Smooth muscle cell (in vitro differentiated cells): ENCODE measurements around the gene ETV6. TPM values are rescaled to one million over a fixed set of nuclear protein-coding genes. Genes with fewer than 3 reads are reported as not detected.
A peak's percentile ranks its signal among the peaks of the same experiment; 100 is the strongest.

Experiments
- DNase-seq: peaks from one replicate; lab custom pipeline; 2025; ENCODE audit not compliant: unreplicated experiment; lab: John Stamatoyannopoulos, UW
- H2AFZ ChIP-seq: fragments of 200-600 bp; sonication (generic); 2 replicates; pipeline ENCODE4 v1.6.0; 2016; ENCODE audit warnings: antibody characterized with exemption, low read depth, mild to moderate bottlenecking
- H3F3A ChIP-seq: fragments of 200-600 bp; sonication (generic); 2 replicates; pipeline ENCODE4 v1.6.0; 2017; ENCODE audit warnings: antibody characterized with exemption, low read depth
- H3K27ac ChIP-seq: fragments of 200-600 bp; sonication (generic); 2 replicates; pipeline ENCODE4 v1.5.1; 2016; ENCODE audit warnings: low read depth, mild to moderate bottlenecking
- H3K27me3 ChIP-seq: fragments of 200-600 bp; sonication (generic); 2 replicates; pipeline ENCODE4 v1.6.1; 2016; ENCODE audit warnings: low read depth, mild to moderate bottlenecking
- H3K36me3 ChIP-seq: fragments of 200-600 bp; sonication (generic); 2 replicates; pipeline ENCODE4 v1.5.1; 2016; ENCODE audit warnings: low read depth
- H3K4me1 ChIP-seq: fragments of 200-600 bp; sonication (generic); 2 replicates; pipeline ENCODE4 v1.5.1; 2016; ENCODE audit warnings: low read depth
- H3K4me2 ChIP-seq: fragments of 200-600 bp; sonication (generic); 2 replicates; pipeline ENCODE4 v1.6.0; 2016; ENCODE audit warnings: mild to moderate bottlenecking
- H3K4me3 ChIP-seq: fragments of 200-600 bp; sonication (generic); 2 replicates; pipeline ENCODE4 v1.5.1; 2016; ENCODE audit warnings: mild to moderate bottlenecking
- H3K79me2 ChIP-seq: fragments of 200-600 bp; sonication (generic); 2 replicates; pipeline ENCODE4 v1.6.0; 2016; ENCODE audit warnings: low read depth, mild to moderate bottlenecking
- H3K9ac ChIP-seq: fragments of 200-600 bp; sonication (generic); 2 replicates; pipeline ENCODE4 v1.6.0; 2016; ENCODE audit warnings: low read depth
- H3K9me3 ChIP-seq: fragments of 200-600 bp; sonication (generic); replicated peaks from 2 replicates; pipeline ENCODE4 v1.5.1; 2016; ENCODE audit warnings: low read depth
- H4K20me1 ChIP-seq: fragments of 200-600 bp; sonication (generic); 2 replicates; pipeline ENCODE4 v1.6.0; 2016; ENCODE audit warnings: low read depth
- WGBS: methylation state at CpG from one replicate; pipeline ENCODE4 v1.1.7; 2016; ENCODE audit warnings: low lambda C conversion rate; 5-methylcytosine and 5-hydroxymethylcytosine counted together
- polyA plus RNA-seq: library from polyadenylated mRNA; unstranded; fragments of >200 nt; fragmentation: Nextera tagmentation; extraction: Ambion mirVana; gene quantifications from 2 replicates; pipeline ENCODE4 v1.2.1, GENCODE V29; 2016
- total RNA-seq: library from RNA; depleted of rRNA; stranded (reverse); fragments of >200 nt; gene quantifications from 2 replicates; pipeline ENCODE4 v1.2.3, GENCODE V29; 2014
- TF ChIP-seq, protein P1 (sequence below): fragments of 200-600 bp; sonication (generic); IDR thresholded peaks from 2 replicates; pipeline ENCODE4 v1.5.1; 2017; ENCODE audit warnings: borderline replicate concordance, mild to moderate bottlenecking, antibody characterized with exemption; ENCODE audit not compliant: insufficient read depth, poor library complexity, severe bottlenecking

The ETV6 gene
- total and polyA plus RNA-seq, 2 experiments from 2014 or later, result 11.5 to 23.8 TPM

DNA sequence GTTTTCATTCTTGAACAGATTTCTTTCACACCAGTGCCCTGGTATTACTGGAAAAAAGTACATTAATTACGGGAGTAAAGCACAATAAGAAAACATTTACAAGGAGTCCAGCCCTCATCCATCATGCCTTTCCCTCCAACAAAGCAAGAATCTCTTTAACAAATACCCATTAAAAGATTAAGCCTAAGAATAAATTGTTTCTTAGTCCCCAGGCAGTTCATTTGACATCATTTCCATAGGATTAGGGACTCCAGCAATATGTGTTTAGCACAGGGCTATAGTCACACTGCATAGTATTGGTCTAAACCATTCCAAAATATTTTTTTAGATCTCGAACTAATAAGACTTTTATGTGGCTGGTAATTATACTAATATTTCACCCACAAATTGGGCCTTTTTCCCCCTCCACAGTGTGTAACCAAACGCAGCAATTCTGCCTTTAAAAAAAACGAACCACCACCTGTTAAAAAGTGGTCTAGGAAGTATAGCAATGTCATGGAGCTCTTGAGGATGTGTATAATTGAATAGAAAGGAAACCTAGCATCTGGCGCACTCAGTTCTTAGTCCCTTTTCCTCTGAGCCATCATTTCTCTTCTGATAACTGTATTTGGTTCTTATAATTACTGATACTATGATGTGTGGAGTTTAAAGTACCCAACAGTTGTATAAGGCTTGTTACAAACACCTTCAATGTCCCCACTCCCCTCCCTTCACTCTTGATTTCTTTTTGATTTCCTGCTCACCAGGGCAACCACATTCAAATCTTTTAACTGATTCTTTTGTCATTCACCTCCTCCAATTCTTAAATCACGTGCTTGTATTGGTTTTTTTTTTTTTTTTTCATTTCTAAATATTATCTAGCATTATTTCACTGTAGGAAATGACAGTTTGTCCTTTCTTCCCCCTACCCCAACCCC lies 138.7 kb downstream of the ETV6 start:
- H4K20me1 ChIP-seq, result peaks cover 29% of the 10 kb centered on the region
- no peak overlapping the region for H2AFZ ChIP-seq
- TF ChIP-seq, protein P1, sequence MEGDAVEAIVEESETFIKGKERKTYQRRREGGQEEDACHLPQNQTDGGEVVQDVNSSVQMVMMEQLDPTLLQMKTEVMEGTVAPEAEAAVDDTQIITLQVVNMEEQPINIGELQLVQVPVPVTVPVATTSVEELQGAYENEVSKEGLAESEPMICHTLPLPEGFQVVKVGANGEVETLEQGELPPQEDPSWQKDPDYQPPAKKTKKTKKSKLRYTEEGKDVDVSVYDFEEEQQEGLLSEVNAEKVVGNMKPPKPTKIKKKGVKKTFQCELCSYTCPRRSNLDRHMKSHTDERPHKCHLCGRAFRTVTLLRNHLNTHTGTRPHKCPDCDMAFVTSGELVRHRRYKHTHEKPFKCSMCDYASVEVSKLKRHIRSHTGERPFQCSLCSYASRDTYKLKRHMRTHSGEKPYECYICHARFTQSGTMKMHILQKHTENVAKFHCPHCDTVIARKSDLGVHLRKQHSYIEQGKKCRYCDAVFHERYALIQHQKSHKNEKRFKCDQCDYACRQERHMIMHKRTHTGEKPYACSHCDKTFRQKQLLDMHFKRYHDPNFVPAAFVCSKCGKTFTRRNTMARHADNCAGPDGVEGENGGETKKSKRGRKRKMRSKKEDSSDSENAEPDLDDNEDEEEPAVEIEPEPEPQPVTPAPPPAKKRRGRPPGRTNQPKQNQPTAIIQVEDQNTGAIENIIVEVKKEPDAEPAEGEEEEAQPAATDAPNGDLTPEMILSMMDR, result no peak
- peaks cover 5% of the 10 kb centered on the region for H3F3A ChIP-seq
- 88% methylated on average over 6 of the region's 6 CpGs for WGBS
- H3K27ac ChIP-seq, result no peak overlapping the region
- H3K79me2 ChIP-seq, result peaks cover 90% of the 10 kb centered on the region
- H3K27me3 ChIP-seq, result no peaks in the 10 kb centered on the region
- H3K36me3 ChIP-seq, result no peaks in the 10 kb centered on the region
- peaks cover 17% of the 10 kb centered on the region for H3K4me1 ChIP-seq
- H3K4me3 ChIP-seq, result no peak overlapping the region
- H3K4me2 ChIP-seq, result no peak overlapping the region
- no peak overlapping the region for H3K9ac ChIP-seq
- no peak for DNase-seq
- H3K9me3 ChIP-seq, result no peaks in the 10 kb centered on the region

DNA sequence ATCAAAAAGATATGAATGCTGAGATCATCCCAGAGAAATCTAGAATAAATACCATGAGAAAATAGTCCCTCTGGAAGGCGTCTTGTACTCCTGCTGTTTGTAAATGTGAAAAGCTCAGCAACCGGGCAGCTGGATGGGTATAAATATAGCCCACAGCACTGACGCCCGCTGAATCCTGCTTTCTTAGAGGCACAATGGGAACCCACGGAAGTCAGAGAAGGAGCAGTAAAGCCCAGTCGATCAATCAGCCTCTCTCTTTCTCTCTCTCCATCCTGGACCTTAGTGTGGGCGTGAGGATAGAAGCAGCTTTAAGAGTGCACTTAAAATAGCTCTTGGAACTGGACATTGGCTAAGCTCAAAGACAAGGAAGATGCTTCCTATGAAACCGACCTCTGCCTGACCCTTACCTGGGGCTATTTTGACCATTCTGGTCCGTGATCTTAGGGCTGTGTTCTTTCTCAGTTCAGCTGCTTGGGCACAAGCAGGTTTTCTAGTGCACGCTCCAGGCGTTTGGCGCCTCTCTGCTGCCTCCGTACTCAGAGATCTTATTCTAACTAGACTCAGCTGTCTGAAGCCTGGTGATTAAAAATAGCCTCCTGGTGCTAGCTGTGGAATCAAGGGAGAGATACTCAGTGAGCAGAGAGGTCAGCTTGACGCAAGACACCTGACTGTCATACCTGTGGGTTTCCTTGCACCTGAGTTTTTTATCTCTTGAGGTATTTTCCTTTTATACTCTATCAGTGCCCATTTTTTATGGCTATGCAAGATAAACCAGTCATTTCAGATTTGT lies 144.6 kb downstream of the ETV6 start:
- H3K4me3 ChIP-seq, result no peak overlapping the region
- H3F3A ChIP-seq, result peaks cover 23% of the 10 kb centered on the region
- H3K27ac ChIP-seq, result peak overlapping the region; percentile 86
- peaks cover 47% of the 10 kb centered on the region for H3K4me1 ChIP-seq
- no peak overlapping the region for H3K9ac ChIP-seq
- DNase-seq, result no peak
- TF ChIP-seq, protein P1, result no peak
- no peak overlapping the region for H2AFZ ChIP-seq
- H3K4me2 ChIP-seq, result peak overlapping the region; percentile 50
- no peaks in the 10 kb centered on the region for H3K9me3 ChIP-seq
- H3K27me3 ChIP-seq, result no peaks in the 10 kb centered on the region
- H4K20me1 ChIP-seq, result peaks cover 6% of the 10 kb centered on the region
- no peaks in the 10 kb centered on the region for H3K36me3 ChIP-seq
- WGBS, result 58% methylated on average over 14 of the region's 14 CpGs
- H3K79me2 ChIP-seq, result peaks cover 39% of the 10 kb centered on the region

DNA sequence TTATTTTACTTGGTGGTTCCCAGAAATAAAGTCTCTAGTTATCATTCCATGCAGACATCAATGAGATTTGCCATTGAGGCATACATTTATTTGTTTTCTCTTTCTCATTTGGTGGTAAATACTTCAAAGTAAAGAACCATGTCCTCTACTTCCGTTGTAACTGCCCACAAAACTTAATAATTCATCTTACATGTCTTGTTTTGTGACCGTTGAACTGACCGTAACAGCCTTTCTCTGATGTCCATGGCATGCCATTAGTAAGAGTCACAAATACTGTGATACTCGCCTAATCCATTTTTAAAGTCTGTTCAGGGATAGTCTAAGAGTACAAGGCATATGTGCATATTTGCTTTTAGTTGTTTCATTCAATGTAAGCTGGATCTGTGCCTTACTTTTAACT lies 145.3 kb downstream of the ETV6 start:
- no peak overlapping the region for H3K9ac ChIP-seq
- TF ChIP-seq, protein P1, result no peak
- H3K4me3 ChIP-seq, result no peak overlapping the region
- WGBS, result 65% methylated on average over 4 of the region's 4 CpGs
- H3K4me2 ChIP-seq, result peak overlapping the region; percentile 50
- peaks cover 4% of the 10 kb centered on the region for H4K20me1 ChIP-seq
- peak overlapping the region; percentile 86 for H3K27ac ChIP-seq
- no peak overlapping the region for H2AFZ ChIP-seq
- H3F3A ChIP-seq, result peaks cover 23% of the 10 kb centered on the region
- no peaks in the 10 kb centered on the region for H3K27me3 ChIP-seq
- H3K79me2 ChIP-seq, result peaks cover 37% of the 10 kb centered on the region
- no peak for DNase-seq
- no peaks in the 10 kb centered on the region for H3K36me3 ChIP-seq
- peaks cover 47% of the 10 kb centered on the region for H3K4me1 ChIP-seq
- no peaks in the 10 kb centered on the region for H3K9me3 ChIP-seq
